ENCODE results near the gene FAM107A.

DNA sequence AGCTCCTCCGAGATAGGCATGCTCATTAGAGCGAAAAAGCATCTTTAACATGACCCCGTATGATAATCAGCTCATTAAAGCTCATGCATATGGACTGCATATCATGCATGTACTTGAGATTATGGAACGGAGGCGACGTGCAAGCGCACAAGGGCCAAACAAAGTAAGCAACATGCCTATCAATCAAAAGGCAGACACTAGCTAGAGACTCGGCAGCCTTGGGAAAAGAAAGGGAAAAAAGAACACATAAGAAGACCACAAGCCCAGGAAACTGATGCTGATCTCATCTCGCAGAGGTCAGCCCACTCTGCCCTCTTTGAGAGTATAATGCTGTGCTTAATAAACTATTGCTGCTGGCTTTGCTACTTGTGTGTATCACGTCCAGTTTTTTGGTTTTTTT lies 37.6 kb downstream of the FAM107A start:
- TF ChIP-seq CTCF (optimal IDR thresholded peaks at IDR 0.05 in 1 of 3, IDR thresholded peaks at IDR 0.05 in 1 of 3, conservative IDR thresholded peaks at IDR 0.05 in 1 of 3; ENCODE audit: extremely low read depth in 1 of 3, insufficient read depth in 2 of 3, low read length in 3 of 3) (no peak), EZH2 (IDR thresholded peaks at IDR 0.05; ENCODE audit: low read length) (no peak)
